Measurements from ENCODE around the gene DPYD. TPM values are rescaled to one million over a fixed set of nuclear protein-coding genes. Genes with fewer than 3 reads are reported as not detected.

The DPYD gene
- total and polyA plus RNA-seq, 12 donors: 4.1 to 22.0 (median 7.0) TPM

GRCh38 chr1:97599447-97599846, 321.4 kb downstream of the DPYD start:
- 90 to 94% methylated on average over 2 of the region's 2 CpGs for WGBS, 2 donors
- ATAC-seq: no peak
- Histone ChIP-seq H3K4me1 (no peaks in the 10 kb centered on the region), H3K27me3 (no peaks in the 10 kb centered on the region), H3K9me3 (no peaks in the 10 kb centered on the region), H3K4me3 (no peak overlapping the region), H3K27ac (no peak overlapping the region), H3K36me3 (peaks cover 0 to 8% (median 0%) of the 10 kb centered on the region in 9 donors)
- intact Hi-C loops (cut with DNase I): no loop called here
- TF ChIP-seq CTCF (IDR thresholded peaks at IDR 0.05): no peak
- no peak for DNase-seq

GRCh38 chr1:97593192-97593591, 327.6 kb downstream of the DPYD start:
- Histone ChIP-seq H3K36me3 (peaks cover 0 to 70% (median 0%) of the 10 kb centered on the region in 9 donors), H3K4me3 (no peak overlapping the region), H3K4me1 (no peaks in the 10 kb centered on the region), H3K27ac (no peak overlapping the region), H3K9me3 (no peaks in the 10 kb centered on the region), H3K27me3 (no peaks in the 10 kb centered on the region)
- intact Hi-C loops (cut with DNase I): no loop called here
- TF ChIP-seq CTCF (IDR thresholded peaks at IDR 0.05): no peak
- ATAC-seq (no peak), DNase-seq (no peak)
- WGBS, 2 donors: 92 to 93% methylated on average over 8 of the region's 8 CpGs

- ATAC-seq: no peak
- intact Hi-C loops (cut with DNase I): no loop called here
- TF ChIP-seq CTCF (IDR thresholded peaks at IDR 0.05): no peak
- Histone ChIP-seq H3K27ac (no peak overlapping the region), H3K4me1 (no peaks in the 10 kb centered on the region), H3K4me3 (no peak overlapping the region), H3K9me3 (peaks cover 0 to 7% (median 0%) of the 10 kb centered on the region in 11 donors), H3K36me3 (peaks cover 0 to 83% (median 0%) of the 10 kb centered on the region in 9 donors), H3K27me3 (no peaks in the 10 kb centered on the region)
- no peak for DNase-seq
Observed at GRCh38 chr1:97588772-97589171, 332.1 kb downstream of the DPYD start.

- intact Hi-C loops (cut with DNase I): no loop called here
- Histone ChIP-seq H3K27ac (no peak overlapping the region), H3K4me1 (no peaks in the 10 kb centered on the region), H3K27me3 (no peaks in the 10 kb centered on the region), H3K4me3 (no peak overlapping the region), H3K9me3 (peaks cover 0 to 7% (median 0%) of the 10 kb centered on the region in 11 donors), H3K36me3 (peaks cover 0 to 13% (median 0%) of the 10 kb centered on the region in 9 donors)
- 86 to 97% methylated on average over 2 of the region's 2 CpGs for WGBS, 2 donors
- no peak for TF ChIP-seq CTCF (IDR thresholded peaks at IDR 0.05)
- ATAC-seq (no peak), DNase-seq (no peak)
Observed at GRCh38 chr1:97581614-97582051, 339.2 kb downstream of the DPYD start.

Data from heart right ventricle (tissue), 16 donors.